ENCODE measurements around the gene RPS27.
"Not testable (repeated sequence)": the region's sequence is repeated elsewhere in the genome, so short reads cannot be mapped to it uniquely, and the experiment has no call there.

Gene RPS27

GRCh38 chr1:153995640-153996039, 5.1 kb downstream of the RPS27 start:
- no peak overlapping the region for H3K4me3 ChIP-seq (ENCODE audit: low read depth, low read length)
- in situ Hi-C loops (cut with HindIII; ENCODE audit: low sequenced_read_pairs): no loop called here
- TF ChIP-seq CTCF (IDR thresholded peaks at IDR 0.05; ENCODE audit: low read depth, low read length, missing control alignments): no peak
- no peak for DNase-seq (ENCODE audit: low read depth)

GRCh38 chr1:153996882-153997281, 6.3 kb downstream of the RPS27 start:
- in situ Hi-C loops (cut with HindIII; ENCODE audit: low sequenced_read_pairs); H3K4me3 ChIP-seq (ENCODE audit: low read depth, low read length); DNase-seq (ENCODE audit: low read depth): not testable (repeated sequence)

GRCh38 chr1:154000420-154000819, 9.9 kb downstream of the RPS27 start:
- no peak for TF ChIP-seq CTCF (IDR thresholded peaks at IDR 0.05; ENCODE audit: low read depth, low read length, missing control alignments)
- H3K4me3 ChIP-seq (ENCODE audit: low read depth, low read length): no peak overlapping the region
- no peak for DNase-seq (ENCODE audit: low read depth)
- in situ Hi-C loops (cut with HindIII; ENCODE audit: low sequenced_read_pairs): no loop called here

GRCh38 chr1:154006136-154006535, 15.6 kb downstream of the RPS27 start:
- TF ChIP-seq CTCF (IDR thresholded peaks at IDR 0.05; ENCODE audit: low read depth, low read length, missing control alignments): no peak
- no peak for DNase-seq (ENCODE audit: low read depth)
- no peak overlapping the region for H3K4me3 ChIP-seq (ENCODE audit: low read depth, low read length)
- in situ Hi-C loops (cut with HindIII; ENCODE audit: low sequenced_read_pairs): no loop called here

- no peak overlapping the region for H3K4me3 ChIP-seq (ENCODE audit: low read depth, low read length)
- in situ Hi-C loops (cut with HindIII; ENCODE audit: low sequenced_read_pairs): no loop called here
- no peak for DNase-seq (ENCODE audit: low read depth)
- TF ChIP-seq CTCF (IDR thresholded peaks at IDR 0.05; ENCODE audit: low read depth, low read length, missing control alignments): no peak
Measured at GRCh38 chr1:154012129-154012528, 21.6 kb downstream of the RPS27 start.

GRCh38 chr1:154012543-154012942, 22.0 kb downstream of the RPS27 start:
- H3K4me3 ChIP-seq (ENCODE audit: low read depth, low read length); DNase-seq (ENCODE audit: low read depth); in situ Hi-C loops (cut with HindIII; ENCODE audit: low sequenced_read_pairs): not testable (repeated sequence)

- DNase-seq (ENCODE audit: low read depth): no peak
- no peak for TF ChIP-seq CTCF (IDR thresholded peaks at IDR 0.05; ENCODE audit: low read depth, low read length, missing control alignments)
- H3K4me3 ChIP-seq (ENCODE audit: low read depth, low read length): no peak overlapping the region
- in situ Hi-C loops (cut with HindIII; ENCODE audit: low sequenced_read_pairs): no loop called here
Measured at GRCh38 chr1:154014154-154014907, 23.8 kb downstream of the RPS27 start.

GRCh38 chr1:154019269-154019668, 28.7 kb downstream of the RPS27 start:
- in situ Hi-C loops (cut with HindIII; ENCODE audit: low sequenced_read_pairs): no loop called here
- DNase-seq (ENCODE audit: low read depth): no peak
- no peak for TF ChIP-seq CTCF (IDR thresholded peaks at IDR 0.05; ENCODE audit: low read depth, low read length, missing control alignments)
- no peak overlapping the region for H3K4me3 ChIP-seq (ENCODE audit: low read depth, low read length)
